A673 (cell line): ENCODE measurements around the gene DNMBP. TPM values are rescaled to one million over a fixed set of nuclear protein-coding genes. Genes with fewer than 3 reads are reported as not detected.
A peak's percentile ranks its signal among the peaks of the same experiment; 100 is the strongest.

Source experiments
- BruUV-seq: library from RNA; stranded (reverse); fragments of 400-500 nt; replicated peaks from 2 replicates; lab custom pipeline; 2021; lab: Mats Ljungman, UMichigan
- CTCF ChIA-PET: fragments of 300-600 bp; sonication (Branson Sonifier 250); formaldehyde crosslinking; loops from one replicate; lab custom pipeline; 2022; ENCODE audit warnings: antibody characterized with exemption; lab: Charles Lee
- POLR2A ChIA-PET: fragments of 300-600 bp; sonication (Branson Sonifier 250); formaldehyde crosslinking; loops from one replicate; lab custom pipeline; 2022; ENCODE audit warnings: antibody characterized with exemption; ENCODE audit not compliant: low non-redundant PET; lab: Charles Lee
- DNase-seq: peaks from one replicate; pipeline ENCODE4 v3.0.0-alpha.2; 2015; ENCODE audit warnings: low spot score
- H3K27ac ChIP-seq: fragments of 200-600 bp; sonication (generic); 2 replicates; pipeline ENCODE4 v1.5.1; 2016; ENCODE audit warnings: mixed run types, low read depth, mild to moderate bottlenecking, mixed read lengths, antibody characterized with exemption, low read length; ENCODE audit not compliant: poor library complexity, severe bottlenecking
- H3K27me3 ChIP-seq: fragments of 200-600 bp; sonication (generic); replicated peaks from 2 replicates; pipeline ENCODE4 v1.6.1; 2017; ENCODE audit warnings: mixed run types, low read depth, mild to moderate bottlenecking, mixed read lengths, antibody characterized with exemption, low read length; ENCODE audit not compliant: insufficient read depth, poor library complexity
- H3K36me3 ChIP-seq: fragments of 200-600 bp; sonication (generic); 2 replicates; pipeline ENCODE4 v1.6.1; 2016; ENCODE audit warnings: mixed run types, mild to moderate bottlenecking, mixed read lengths, antibody characterized with exemption, low read length; ENCODE audit not compliant: insufficient read depth, poor library complexity, severe bottlenecking
- H3K4me1 ChIP-seq: fragments of 200-600 bp; sonication (generic); 2 replicates; pipeline ENCODE4 v1.6.1; 2017; ENCODE audit warnings: mixed run types, mild to moderate bottlenecking, mixed read lengths, antibody characterized with exemption, low read length; ENCODE audit not compliant: insufficient read depth, poor library complexity, severe bottlenecking
- H3K4me3 ChIP-seq: fragments of 200-600 bp; sonication (generic); 2 replicates; pipeline ENCODE4 v1.5.1; 2016; ENCODE audit warnings: low read depth, mixed run types, mild to moderate bottlenecking, mixed read lengths, low read length; ENCODE audit not compliant: poor library complexity, severe bottlenecking
- H3K9me3 ChIP-seq: fragments of 200-600 bp; sonication (generic); 2 replicates; pipeline ENCODE4 v1.6.1; 2016; ENCODE audit warnings: mixed run types, low read depth, mild to moderate bottlenecking, mixed read lengths, antibody characterized with exemption, low read length; ENCODE audit not compliant: poor library complexity, severe bottlenecking
- CTCF ChIP-seq: fragments of 300-800, 200-600 bp; sonication (generic); conservative IDR thresholded peaks from 2 replicates; pipeline ENCODE4 v1.5.1; 2017; ENCODE audit warnings: low read depth, mild to moderate bottlenecking, antibody characterized with exemption, low read length, moderate library complexity, mixed read lengths
- EZH2 ChIP-seq: fragments of 200-600 bp; sonication (generic); IDR thresholded peaks from 2 replicates; pipeline ENCODE4 v1.6.1; 2017; ENCODE audit warnings: borderline replicate concordance, low read depth, mild to moderate bottlenecking, mixed read lengths, antibody characterized with exemption, low read length; ENCODE audit not compliant: poor library complexity, severe bottlenecking
- intact Hi-C: fragments of 100-400 bp; cut with micrococcal nuclease; formaldehyde crosslinking; loops from one replicate; pipeline ENCODE4 v1.10.0; 2022; ENCODE audit not compliant: unreplicated experiment
- total RNA-seq: library from RNA; stranded (reverse); gene quantifications from 2 replicates; pipeline ENCODE4 v1.2.3, GENCODE V29; 2021

DNMBP gene
- total RNA-seq, 1 experiment from 2014 or later, result 28.0 TPM

GRCh38 chr10:100008142-100008522, 1.6 kb downstream of the DNMBP start:
- Histone ChIP-seq H3K27ac (peak overlapping the region; percentile 6), H3K9me3 (no peaks in the 10 kb centered on the region), H3K27me3 (no peaks in the 10 kb centered on the region), H3K36me3 (no peaks in the 10 kb centered on the region), H3K4me1 (peaks cover 36% of the 10 kb centered on the region), H3K4me3 (peak overlapping the region; percentile 61)
- intact Hi-C loops, result loop anchor here (2.0 to 5.0 kb wide), 2 partner anchors 31 to 161 kb away; no protein-coding TSS in a partner anchor
- POLR2A ChIA-PET, result no interaction called here
- no peak for TF ChIP-seq CTCF
- no peak for TF ChIP-seq EZH2
- DNase-seq, result no peak
- no TSS peak for BruUV-seq
- CTCF ChIA-PET, result interaction anchor here (0.6 to 1.1 kb wide), 3 partner anchors 11 to 43 kb away, joined by 3 to 6 read pairs (median 3); no protein-coding TSS in a partner anchor

GRCh38 chr10:100007231-100008141, 2.3 kb downstream of the DNMBP start:
- peak overlapping the region; percentile 70 for H3K27ac ChIP-seq
- no TSS peak for BruUV-seq

More at GRCh38 chr10:100007231-100008141, 2.3 kb downstream of the DNMBP start:
- DNase-seq, result no peak
- peak overlapping the region; percentile 61 for H3K4me3 ChIP-seq
- no peaks in the 10 kb centered on the region for H3K36me3 ChIP-seq
- H3K9me3 ChIP-seq, result no peaks in the 10 kb centered on the region
- ChIA-PET CTCF (interaction anchor here (0.6 to 0.8 kb wide), 3 partner anchors 13 to 43 kb away, joined by 3 to 6 read pairs (median 3); no protein-coding TSS in a partner anchor), POLR2A (no interaction called here)
- no peak for TF ChIP-seq EZH2
- no peak for TF ChIP-seq CTCF
- H3K4me1 ChIP-seq, result peaks cover 36% of the 10 kb centered on the region
- no peaks in the 10 kb centered on the region for H3K27me3 ChIP-seq
- intact Hi-C loops, result loop anchor here (2.0 to 5.0 kb wide), 2 partner anchors 31 to 160 kb away; no protein-coding TSS in a partner anchor
